Measurements from ENCODE around the gene TMEM183A.

TMEM183A gene

DNA sequence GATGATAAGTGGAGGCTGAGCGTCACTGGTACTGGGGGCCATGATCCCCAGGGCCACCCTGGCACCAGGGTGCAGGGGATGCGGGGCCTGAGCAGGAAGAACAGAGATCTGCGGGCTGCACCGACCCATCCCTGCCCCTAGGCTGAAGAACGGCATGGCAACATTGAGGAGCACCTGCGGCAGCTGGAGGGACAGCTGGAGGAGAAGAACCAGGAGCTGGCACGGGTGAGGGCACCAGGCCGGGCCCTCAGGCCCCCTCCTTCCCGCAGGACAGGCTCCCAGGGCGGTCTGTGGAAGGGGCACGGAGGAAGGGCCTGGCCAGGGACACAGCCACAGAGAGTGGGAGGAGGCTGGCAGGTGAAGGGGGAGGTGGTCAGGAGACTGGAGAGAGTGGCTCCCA lies 40.9 kb downstream of the TMEM183A start:
- no peak for DNase-seq

DNA sequence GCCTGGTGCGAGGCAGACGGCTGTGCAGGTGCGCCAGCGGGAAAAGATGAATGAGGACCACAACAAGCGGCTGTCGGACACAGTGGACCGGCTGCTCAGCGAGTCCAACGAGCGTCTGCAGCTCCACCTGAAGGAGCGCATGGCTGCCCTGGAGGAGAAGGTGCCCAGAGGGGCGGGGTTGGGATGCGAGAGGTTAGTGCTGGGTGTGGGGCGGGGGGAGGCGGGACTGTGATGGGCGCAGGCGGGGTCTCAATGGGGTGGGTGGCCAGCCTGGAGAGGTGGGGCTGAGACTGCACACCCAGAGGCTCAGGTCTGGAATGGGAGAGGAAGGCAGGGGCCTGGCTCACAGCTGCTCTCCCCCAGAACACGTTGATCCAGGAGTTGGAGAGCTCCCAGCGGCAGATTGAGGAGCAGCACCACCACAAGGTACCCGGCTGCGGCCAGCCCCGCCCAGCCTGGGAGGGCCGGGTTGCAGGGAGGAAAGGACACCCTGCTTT lies 41.4 kb downstream of the TMEM183A start:
- DNase-seq: no peak

DNA sequence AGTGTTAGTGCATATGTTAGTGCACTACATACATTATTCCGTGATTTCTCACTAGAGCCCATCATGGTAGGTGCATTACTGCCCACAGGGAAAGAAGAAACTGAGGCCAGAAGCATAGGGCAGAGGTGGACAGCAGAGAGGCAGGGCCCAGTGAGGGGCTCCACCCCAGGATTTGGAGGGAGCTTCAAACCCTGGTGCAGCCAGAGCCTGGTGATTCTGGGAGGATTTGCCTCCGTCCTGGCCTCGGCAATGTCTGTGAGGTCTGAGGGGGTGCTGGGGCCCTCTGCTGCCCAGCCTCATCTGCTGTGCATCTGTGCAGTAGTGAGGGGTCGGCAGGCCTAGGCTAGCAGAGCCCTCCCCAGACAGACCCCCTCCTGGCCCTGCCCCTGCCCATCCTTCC lies 41.9 kb downstream of the TMEM183A start:
- no peak for DNase-seq

DNA sequence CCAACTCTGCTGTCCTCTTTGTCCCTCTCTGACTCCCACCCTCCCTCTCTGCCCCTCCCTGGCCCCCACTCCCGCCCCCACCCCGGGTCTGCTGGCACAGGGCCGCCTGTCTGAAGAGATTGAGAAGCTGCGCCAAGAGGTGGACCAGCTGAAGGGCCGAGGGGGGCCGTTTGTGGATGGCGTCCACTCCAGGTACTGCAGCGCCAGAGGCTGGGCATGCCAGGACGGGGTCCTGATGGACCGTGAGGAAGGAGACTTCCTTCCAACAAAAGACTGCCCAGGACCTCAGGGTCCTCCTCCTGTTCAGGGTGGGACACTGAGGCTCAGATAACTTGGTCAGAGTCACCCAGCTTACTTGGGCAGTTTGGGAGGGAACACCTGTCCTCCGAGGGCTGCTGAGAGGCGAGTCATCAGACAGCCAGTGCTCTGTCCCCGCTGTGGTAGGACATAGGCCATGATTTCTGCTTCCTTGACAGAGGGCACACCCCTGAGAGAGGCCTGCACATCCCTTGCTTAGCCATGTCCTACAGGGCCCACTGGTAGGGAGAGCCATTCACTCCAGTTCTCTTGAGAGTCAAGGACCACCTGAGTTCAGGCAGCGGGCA lies 42.5 kb downstream of the TMEM183A start:
- no peak for DNase-seq

- DNase-seq: no peak
Observed at GRCh38 chr1:203050826-203051225, 43.7 kb downstream of the TMEM183A start.

DNA sequence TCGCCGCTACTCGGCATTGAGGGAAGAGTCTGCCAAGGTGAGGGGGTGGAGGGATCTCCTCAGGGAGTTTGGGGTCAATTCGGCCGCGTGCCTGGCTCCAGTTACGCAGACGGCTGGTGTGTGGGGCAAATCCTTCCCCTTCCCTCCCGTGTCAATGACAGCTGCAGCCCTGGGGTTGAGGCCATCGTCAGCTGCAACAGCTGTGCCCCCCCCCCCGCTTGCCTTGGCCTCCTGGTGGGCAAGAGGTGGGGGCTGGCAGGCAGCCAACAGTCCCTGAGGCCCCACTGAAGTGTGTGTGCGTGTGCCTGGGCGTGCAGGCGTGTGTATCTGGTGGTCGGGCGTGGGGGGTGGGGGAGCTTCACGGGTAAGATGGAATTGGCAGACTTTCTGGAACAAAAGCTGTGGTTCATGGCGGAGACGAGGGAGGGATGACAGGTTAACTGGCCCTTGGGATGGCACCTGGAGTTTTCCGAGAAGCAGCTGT lies 44.7 kb downstream of the TMEM183A start:
- peak; percentile 24 for DNase-seq

GRCh38 chr1:203052601-203053000 lies 45.4 kb downstream of the TMEM183A start:
- DNase-seq: no peak

DNA sequence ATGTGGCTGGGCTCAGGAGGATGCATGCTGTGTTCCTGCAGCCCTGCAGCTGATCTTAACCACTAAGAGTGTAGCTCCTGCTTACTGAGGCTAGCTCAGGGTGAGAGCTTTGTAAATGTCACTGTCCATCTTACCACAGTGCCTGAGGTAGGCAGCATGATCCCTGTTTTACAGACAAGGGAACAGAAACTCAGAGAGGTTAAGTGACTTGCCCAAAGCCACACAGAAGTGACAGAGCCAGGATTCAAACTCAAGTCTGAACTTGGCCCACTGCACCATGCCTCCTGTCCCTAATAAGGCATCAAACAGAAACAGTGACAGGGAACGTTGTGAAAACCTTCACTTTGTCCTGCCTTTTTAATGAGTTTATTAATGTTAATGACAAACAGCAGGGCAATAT lies 47.0 kb downstream of the TMEM183A start:
- no peak for DNase-seq

DNA sequence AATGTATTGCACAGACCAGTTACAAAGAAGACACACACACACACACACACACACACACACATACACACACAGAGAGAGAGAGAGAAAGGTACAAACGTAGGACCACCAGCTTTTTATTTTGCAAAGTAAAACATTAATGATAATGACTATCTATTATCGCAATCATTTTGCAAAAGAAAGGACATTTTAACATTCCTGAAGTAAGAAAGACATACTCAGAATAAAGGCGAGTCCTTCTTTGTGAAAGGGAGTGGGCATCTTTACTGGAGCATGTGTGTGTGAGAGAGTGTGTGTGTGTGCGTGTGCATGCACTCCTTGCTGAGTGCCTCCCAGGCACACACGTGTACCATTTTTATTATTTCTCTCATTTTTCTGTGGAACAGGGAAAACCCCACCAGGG lies 47.5 kb downstream of the TMEM183A start:
- DNase-seq: no peak

GRCh38 chr1:203055161-203055799 lies 48.1 kb downstream of the TMEM183A start:
- DNase-seq: no peak

DNA sequence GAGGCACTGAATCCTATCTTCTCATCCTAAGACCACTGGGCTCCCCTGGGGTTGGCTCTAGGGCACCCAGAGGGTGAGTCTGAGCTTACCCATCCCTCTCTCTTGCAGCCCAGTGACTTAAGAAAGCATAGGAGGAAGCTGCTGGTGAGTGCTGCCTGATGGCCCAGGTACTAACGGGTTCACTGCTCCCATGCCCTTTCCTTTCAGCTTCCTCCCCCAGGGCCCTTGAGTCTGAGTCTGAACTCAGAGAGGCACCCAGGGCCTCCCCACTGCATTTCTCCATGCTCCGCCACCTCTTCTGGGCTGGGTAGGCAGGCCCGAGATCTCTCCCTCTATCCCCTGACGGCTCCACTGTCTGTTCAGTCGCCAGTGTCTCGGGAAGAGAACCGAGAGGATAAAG lies 48.8 kb downstream of the TMEM183A start:
- DNase-seq: no peak

- no peak for DNase-seq
Observed at GRCh38 chr1:203056516-203056915, 49.3 kb downstream of the TMEM183A start.

DNA sequence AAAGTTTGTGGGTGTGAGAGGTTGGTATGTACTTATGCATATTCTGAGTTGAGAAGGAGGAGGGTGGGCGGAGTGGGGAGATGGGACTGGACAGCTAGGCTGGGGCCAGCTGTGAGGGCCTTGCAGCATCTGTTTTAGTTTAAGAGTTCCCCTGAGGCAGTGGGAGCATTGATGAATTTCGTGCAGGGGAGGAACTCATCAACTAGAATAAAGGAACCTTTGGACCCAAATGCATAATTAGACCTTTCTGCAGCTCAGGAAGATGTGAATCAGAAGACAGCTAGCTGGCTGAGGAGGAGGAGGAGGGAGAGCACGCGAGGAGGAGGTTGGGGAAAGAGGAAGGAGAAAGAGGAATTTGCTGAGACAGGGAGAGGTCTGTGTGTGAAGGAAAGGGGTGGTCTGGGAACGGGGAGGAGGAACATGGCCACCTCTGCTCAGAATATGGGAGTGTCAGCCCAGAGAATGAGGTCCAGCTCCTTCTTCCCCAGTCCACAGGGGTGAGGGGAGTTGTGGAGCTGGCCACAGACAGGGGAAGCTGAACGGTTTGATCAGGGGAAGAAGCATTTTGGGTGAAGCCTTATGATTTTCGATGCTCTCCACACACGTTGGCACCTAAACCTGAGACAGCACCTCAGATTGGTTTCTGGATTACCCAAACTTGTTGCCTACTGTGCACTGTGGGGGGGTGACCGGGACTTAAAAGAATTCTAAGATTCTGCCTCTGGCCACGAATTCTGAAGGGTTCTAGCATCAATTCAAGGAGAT lies 50.9 kb downstream of the TMEM183A start:
- DNase-seq: no peak

- peak; percentile 40 for DNase-seq
Observed at GRCh38 chr1:203058676-203058935, 51.4 kb downstream of the TMEM183A start.

DNA sequence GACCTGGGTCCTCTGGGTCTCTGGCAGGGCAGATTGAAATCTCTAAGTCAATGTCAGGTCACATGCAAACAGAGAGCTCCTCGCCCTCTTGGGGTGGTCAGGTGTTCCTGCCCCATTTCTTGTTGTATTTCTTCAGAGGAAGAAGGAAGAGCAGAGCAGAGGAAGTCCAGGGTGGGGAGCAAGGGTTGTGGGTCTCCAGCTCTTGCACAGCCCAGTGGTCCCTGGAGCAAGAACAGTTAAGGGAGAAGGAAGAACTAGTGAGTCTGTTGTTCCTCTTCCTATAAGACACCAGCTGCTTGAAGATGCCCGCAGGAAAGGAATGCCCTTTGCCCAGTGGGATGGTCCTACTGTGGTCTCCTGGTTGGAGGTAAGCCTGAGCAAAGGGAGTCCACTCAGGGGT lies 52.3 kb downstream of the TMEM183A start:
- peak; percentile 20 for DNase-seq

DNA sequence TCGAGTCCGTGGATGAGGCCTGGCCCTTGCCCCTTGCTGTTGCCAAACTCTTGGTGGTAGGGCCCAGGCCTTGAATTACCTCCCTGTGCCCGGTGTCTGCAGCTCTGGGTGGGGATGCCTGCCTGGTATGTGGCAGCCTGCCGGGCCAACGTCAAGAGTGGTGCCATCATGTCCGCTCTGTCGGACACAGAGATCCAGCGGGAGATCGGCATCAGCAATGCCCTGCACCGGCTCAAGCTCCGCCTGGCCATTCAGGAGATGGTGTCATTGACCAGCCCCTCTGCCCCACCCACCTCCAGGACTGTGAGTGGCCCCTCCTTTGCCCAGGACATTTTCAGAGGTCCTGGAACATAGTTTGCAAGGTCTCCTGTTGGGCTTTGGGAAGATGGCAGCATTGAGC lies 52.9 kb downstream of the TMEM183A start:
- DNase-seq: no peak

DNA sequence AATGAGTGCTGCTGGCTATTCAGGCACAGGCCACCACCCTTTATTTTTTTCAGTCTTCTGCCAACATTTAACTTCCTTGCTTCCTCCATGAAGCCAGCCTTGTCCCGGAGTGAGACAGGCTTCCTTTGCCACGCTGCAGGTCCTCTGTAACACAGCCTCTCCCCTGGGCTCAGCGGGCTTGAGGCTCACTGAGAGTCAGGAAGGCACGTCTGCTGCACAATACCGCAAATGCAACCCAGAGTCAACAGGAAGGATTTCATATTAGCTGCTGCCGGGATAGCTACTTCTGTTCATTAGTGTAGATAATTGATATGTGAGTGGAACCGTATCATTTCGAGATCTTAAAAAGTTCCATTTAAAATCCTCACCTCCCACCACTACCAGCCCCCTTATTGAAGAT lies 56.1 kb downstream of the TMEM183A start:
- DNase-seq: peak; percentile 28

GRCh38 chr1:203065191-203065590 lies 58.0 kb downstream of the TMEM183A start:
- no peak for DNase-seq

DNA sequence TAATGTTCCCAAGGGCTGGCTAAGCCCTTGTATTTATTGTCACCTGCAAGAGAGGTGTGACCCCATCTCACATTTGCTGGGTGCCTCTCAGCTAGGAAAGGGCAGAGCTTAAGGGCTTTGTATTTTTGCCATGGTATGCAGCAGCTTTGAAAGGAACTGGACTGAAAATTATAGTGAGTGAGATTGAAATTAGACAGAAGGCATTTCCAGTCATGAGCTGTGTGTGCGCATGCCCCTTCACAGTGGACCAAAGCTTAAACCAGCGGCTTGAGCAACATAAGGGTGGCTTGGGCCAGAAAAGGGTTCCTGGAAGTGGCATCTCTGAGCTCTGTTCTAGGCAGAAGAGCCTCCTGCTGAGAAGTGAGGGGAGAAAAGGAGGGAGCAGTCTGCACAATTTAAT lies 58.8 kb downstream of the TMEM183A start:
- DNase-seq: no peak

DNA sequence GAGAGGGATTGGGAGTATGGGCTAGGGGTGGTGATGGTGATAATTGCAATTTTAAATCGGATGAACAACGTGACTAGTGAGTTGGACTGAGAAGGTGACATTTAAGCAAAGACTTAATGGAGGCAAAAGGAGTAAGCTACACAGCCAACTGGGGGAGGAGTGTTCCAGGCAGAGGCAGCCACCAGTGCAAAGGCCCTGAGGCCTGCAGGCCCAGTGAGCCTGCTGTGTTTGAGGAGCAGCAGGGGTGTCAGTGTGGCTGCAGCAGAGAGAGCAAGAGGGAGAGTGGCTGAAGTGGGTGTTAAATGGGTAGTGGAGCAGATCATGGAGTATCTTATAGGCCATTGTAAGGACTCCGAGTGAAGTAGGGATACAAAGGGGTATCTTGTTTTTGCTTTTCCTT lies 59.8 kb downstream of the TMEM183A start:
- no peak for DNase-seq

DNA sequence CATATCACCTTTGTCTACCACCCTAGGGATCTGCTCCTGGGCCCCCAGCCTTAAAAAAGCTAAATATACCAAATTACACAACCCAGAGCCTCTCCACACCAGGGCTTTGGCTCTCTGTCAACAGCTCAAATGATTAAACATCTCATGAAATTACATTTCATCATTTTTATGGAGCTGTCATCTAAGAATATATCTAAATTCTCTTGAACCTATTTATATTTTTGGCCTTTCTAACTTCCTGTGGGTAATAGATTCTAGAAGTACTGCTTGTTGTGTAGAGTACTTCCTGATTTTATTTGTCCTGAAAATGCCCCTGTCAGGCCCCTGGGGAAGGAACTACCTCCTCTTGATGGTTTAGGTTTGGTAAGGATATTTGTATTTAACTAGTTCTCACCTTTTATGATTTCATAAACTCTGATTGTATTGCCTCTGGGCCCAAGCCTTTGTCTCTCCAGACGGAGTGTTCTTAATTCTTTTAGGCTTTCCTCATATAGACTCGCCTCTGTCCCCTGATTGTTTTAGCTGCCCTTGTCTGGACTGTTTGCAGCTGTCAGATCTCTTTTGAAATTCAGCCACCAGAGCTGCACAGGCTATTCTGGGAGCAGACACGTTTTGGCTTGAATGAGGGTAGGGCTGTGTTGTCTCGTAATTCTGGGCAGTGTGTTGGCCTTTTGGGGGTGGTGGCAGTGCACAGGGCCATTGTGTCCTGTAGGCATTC lies 62.0 kb downstream of the TMEM183A start:
- peak; percentile 40 for DNase-seq

DNA sequence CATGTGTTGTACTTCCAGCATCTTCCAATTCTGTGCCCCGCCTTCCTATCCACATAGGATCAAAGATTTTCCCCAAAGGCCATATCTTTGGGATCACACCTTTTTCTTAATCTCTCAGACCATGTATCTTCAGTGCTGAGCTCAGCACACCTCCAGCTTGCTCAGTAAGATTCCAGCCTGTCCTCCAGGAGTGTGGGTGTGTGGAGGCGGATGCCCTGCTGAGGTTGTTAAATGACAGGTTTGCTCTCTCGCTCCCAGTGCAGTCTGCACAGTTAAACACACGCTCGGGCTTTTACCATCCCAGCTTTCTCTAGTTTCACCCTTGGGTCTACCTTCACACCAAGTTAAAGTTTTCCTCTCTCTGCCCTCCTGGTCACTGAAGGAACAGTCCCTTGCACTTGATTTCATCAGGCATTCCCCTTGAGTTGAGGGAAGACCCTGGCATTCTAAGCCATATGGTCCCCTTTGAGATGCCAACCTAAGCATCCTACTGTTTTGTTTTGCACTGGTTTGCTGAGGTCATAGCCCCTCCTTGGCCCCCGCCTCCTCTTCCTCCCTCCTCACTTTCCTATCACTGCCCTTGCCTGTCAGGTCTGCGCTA lies 64.9 kb downstream of the TMEM183A start:
- DNase-seq: no peak

DNA sequence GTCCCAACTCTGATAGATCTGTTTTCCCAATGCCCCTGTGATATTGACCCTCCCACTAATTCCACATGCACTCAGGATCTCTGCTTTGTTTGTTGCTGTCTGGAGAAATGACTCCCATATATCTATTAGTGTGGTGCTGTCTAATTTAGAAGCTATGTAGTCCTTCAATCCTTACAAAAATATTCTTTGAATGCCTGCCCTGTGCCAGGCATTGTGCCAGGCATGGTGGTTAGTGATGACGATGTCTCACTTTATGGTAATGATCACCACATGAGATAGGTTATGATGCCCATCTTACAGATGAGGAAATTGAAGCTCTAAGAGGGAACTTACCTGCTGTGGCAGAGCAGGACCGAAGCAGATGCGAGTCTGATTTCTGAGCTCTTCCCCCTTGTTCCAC lies 65.7 kb downstream of the TMEM183A start:
- no peak for DNase-seq

Data from hematopoietic multipotent progenitor cell treated with erythropoietin and hydrocortisone succinate and interleukin-3 and kit ligand, for 4 days (in vitro differentiated cells).